Measurements from ENCODE around the gene RIMS4. TPM values are rescaled to one million over a fixed set of nuclear protein-coding genes. Genes with fewer than 3 reads are reported as not detected.

RIMS4 gene
- total and polyA plus RNA-seq, 2 of the 13 experiments (the other 11 are each of a cell fraction or from before 2014, with no cell fraction given), result 0.01 to 0.07 TPM

- FAIRE-seq, result no peak
- ATAC-seq, result no peak
- ChIA-PET CTCF (ENCODE audit: low intra/inter-chr PET ratio, low total read pairs) (no interaction called here), POLR2A (no interaction called here)
- no peaks in the 10 kb centered on the region for H4K20me1 ChIP-seq (ENCODE audit: insufficient read depth, low read length)
- no peaks in the 10 kb centered on the region for H3K9me3 ChIP-seq (ENCODE audit: low read length)
- no TSS peak for BruUV-seq (replicated peaks)
- peaks cover 2 to 24% of the 10 kb centered on the region in 2 experiments; a peak in 3 of 5 replicates for H3K27me3 ChIP-seq (ENCODE audit: control insufficient read depth in 1 of 2, insufficient read depth in 2 of 2, low read length in 2 of 2)
- 31% methylated on average over 6 of the region's 19 CpGs for WGBS (ENCODE audit: low lambda C conversion rate)
- H3K36me3 ChIP-seq (replicated peaks in 1 of 2; ENCODE audit: control insufficient read depth in 1 of 2, insufficient read depth in 2 of 2, low read length in 2 of 2), result no peaks in the 10 kb centered on the region
- H3K9ac ChIP-seq (ENCODE audit: insufficient read depth, low read depth, low read length), result no peak overlapping the region
- H3K79me2 ChIP-seq (ENCODE audit: insufficient read depth, low read length), result no peaks in the 10 kb centered on the region
- intact Hi-C loops (cut with micrococcal nuclease; ENCODE audit: unreplicated experiment), result no loop called here
- H3K4me3 ChIP-seq (replicated peaks in 1 of 3; ENCODE audit: insufficient read depth in 1 of 3, low read depth in 2 of 3, low read length in 3 of 3), result no peak overlapping the region
- TF ChIP-seq THRA (CRISPR knock-in tag; IDR thresholded peaks at IDR 0.05; ENCODE audit: borderline replicate concordance) (no peak), CEBPG (CRISPR knock-in tag; IDR thresholded peaks at IDR 0.05) (no peak), ZNF205 (CRISPR knock-in tag; IDR thresholded peaks at IDR 0.05) (no peak), MXD4 (CRISPR knock-in tag; IDR thresholded peaks at IDR 0.05) (no peak), ZNF788 (CRISPR knock-in tag; IDR thresholded peaks at IDR 0.05; ENCODE audit: borderline replicate concordance) (no peak), KDM2A (CRISPR knock-in tag; IDR thresholded peaks at IDR 0.05; ENCODE audit: borderline replicate concordance, low read depth) (no peak), THAP11 (CRISPR knock-in tag; IDR thresholded peaks at IDR 0.05) (no peak), CHD2 (IDR thresholded peaks at IDR 0.05; ENCODE audit: low read depth, low read length) (no peak), ZNF562 (CRISPR knock-in tag; IDR thresholded peaks at IDR 0.05; ENCODE audit: borderline replicate concordance) (no peak), SPEN (CRISPR knock-in tag; IDR thresholded peaks at IDR 0.05; ENCODE audit: low read depth) (no peak)
- no peak overlapping the region for H3K4me2 ChIP-seq (ENCODE audit: low read depth, low read length)
- in situ Hi-C loops (cut with HindIII; ENCODE audit: extremely low pct_ligation_motif_present, low pct_unique_long_range_greater_than_20kb), result no loop called here
- DNase-seq (ENCODE audit: low spot score), result no peak
- no peak overlapping the region for H2AFZ ChIP-seq (ENCODE audit: low read length)
- peaks cover 11% of the 10 kb centered on the region for H3K4me1 ChIP-seq (ENCODE audit: insufficient read depth, low read length)
- no peak overlapping the region for H3K27ac ChIP-seq (ENCODE audit: extremely low read length, insufficient read depth, low read length)
These were observed 90.5 kb downstream of the RIMS4 start for GRCh38 chr20:44719841-44720240.
